ENCODE measurements around the gene TP63. TPM values are rescaled to one million over a fixed set of nuclear protein-coding genes. Genes with fewer than 3 reads are reported as not detected.

TP63 gene
- total RNA-seq, 1 donor, result 1.8 TPM

DNA sequence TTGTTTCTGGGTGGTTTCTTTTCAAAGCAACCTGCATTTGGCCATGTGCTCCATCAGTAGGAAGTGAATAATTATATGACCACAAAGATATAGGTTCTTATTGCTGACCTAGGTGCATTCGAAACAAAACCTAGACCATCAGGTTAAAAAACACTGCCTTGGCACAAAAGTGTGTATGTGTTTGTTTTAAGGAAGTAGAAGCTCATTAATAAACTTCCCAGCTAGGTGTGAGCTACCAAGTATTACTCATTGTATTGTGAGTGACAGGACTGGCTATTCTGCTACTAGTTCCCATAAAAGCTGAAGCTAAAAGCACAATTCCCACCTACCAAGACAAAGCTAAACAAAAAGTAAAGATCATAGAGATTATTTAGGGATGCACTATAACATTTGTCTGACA lies 168.2 kb downstream of the TP63 start:
- H3K9me3 ChIP-seq (ENCODE audit: low read depth, low read length), result no peaks in the 10 kb centered on the region
- TF ChIP-seq, protein P1, sequence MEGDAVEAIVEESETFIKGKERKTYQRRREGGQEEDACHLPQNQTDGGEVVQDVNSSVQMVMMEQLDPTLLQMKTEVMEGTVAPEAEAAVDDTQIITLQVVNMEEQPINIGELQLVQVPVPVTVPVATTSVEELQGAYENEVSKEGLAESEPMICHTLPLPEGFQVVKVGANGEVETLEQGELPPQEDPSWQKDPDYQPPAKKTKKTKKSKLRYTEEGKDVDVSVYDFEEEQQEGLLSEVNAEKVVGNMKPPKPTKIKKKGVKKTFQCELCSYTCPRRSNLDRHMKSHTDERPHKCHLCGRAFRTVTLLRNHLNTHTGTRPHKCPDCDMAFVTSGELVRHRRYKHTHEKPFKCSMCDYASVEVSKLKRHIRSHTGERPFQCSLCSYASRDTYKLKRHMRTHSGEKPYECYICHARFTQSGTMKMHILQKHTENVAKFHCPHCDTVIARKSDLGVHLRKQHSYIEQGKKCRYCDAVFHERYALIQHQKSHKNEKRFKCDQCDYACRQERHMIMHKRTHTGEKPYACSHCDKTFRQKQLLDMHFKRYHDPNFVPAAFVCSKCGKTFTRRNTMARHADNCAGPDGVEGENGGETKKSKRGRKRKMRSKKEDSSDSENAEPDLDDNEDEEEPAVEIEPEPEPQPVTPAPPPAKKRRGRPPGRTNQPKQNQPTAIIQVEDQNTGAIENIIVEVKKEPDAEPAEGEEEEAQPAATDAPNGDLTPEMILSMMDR (IDR thresholded peaks at IDR 0.05; ENCODE audit: extremely low read depth, low read depth, low read length), result no peak
- H3K27me3 ChIP-seq (ENCODE audit: insufficient read depth, low read length), result no peaks in the 10 kb centered on the region
- no peak overlapping the region for H3K27ac ChIP-seq (ENCODE audit: low read depth, low read length)
- no peak overlapping the region for H2AFZ ChIP-seq (ENCODE audit: low read length)
- no peaks in the 10 kb centered on the region for H4K20me1 ChIP-seq (ENCODE audit: insufficient read depth, low read length)
- H3K4me2 ChIP-seq (ENCODE audit: insufficient read depth, low read length), result no peak overlapping the region
- DNase-seq (ENCODE audit: insufficient read length, low spot score, missing footprints), result no peak
- no peaks in the 10 kb centered on the region for H3K4me1 ChIP-seq (ENCODE audit: insufficient read depth, low read length)
- no peaks in the 10 kb centered on the region for H3K79me2 ChIP-seq (ENCODE audit: insufficient read depth, low read length)
- H3K4me3 ChIP-seq (ENCODE audit: insufficient read depth, low read length), result no peak overlapping the region
- H3K36me3 ChIP-seq (ENCODE audit: insufficient read depth, low read length), result no peaks in the 10 kb centered on the region

DNA sequence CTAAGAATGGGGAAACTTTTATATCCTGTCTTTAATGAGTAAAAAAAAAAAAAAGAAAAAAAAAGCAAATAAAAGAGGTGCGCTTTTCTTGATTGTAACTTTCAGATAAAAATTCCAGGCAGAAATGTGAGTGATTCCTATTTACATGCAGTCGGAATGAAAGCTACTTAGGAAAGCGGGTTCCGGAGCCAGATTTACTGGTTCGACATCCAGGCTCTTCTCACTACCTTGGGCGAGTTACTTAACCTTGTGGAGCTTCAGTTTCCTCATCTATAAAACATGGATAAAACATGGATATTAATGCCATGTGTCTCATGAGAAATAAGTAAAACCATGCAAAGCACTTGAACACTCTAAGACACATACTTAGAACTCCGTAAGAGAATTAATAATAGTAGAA lies 169.2 kb downstream of the TP63 start:
- Histone ChIP-seq H3K4me1 (ENCODE audit: insufficient read depth, low read length) (no peaks in the 10 kb centered on the region), H2AFZ (ENCODE audit: low read length) (no peak overlapping the region), H3K79me2 (ENCODE audit: insufficient read depth, low read length) (no peaks in the 10 kb centered on the region), H3K4me2 (ENCODE audit: insufficient read depth, low read length) (no peak overlapping the region), H3K27me3 (ENCODE audit: insufficient read depth, low read length) (no peaks in the 10 kb centered on the region), H4K20me1 (ENCODE audit: insufficient read depth, low read length) (no peaks in the 10 kb centered on the region), H3K36me3 (ENCODE audit: insufficient read depth, low read length) (no peaks in the 10 kb centered on the region), H3K27ac (ENCODE audit: low read depth, low read length) (no peak overlapping the region), H3K9me3 (ENCODE audit: low read depth, low read length) (no peaks in the 10 kb centered on the region), H3K4me3 (ENCODE audit: insufficient read depth, low read length) (no peak overlapping the region)
- DNase-seq (ENCODE audit: insufficient read length, low spot score, missing footprints), result no peak
- TF ChIP-seq, protein P1 (IDR thresholded peaks at IDR 0.05; ENCODE audit: extremely low read depth, low read depth, low read length), result no peak

GRCh38 chr3:189803254-189803653 lies 172.1 kb downstream of the TP63 start:
- H3K27ac ChIP-seq (ENCODE audit: low read depth, low read length), result no peak overlapping the region
- no peaks in the 10 kb centered on the region for H3K27me3 ChIP-seq (ENCODE audit: insufficient read depth, low read length)
- H3K9me3 ChIP-seq (ENCODE audit: low read depth, low read length), result no peaks in the 10 kb centered on the region
- DNase-seq (ENCODE audit: insufficient read length, low spot score, missing footprints), result no peak
- TF ChIP-seq, protein P1 (IDR thresholded peaks at IDR 0.05; ENCODE audit: extremely low read depth, low read depth, low read length), result no peak
- H2AFZ ChIP-seq (ENCODE audit: low read length), result no peak overlapping the region
- H3K4me3 ChIP-seq (ENCODE audit: insufficient read depth, low read length), result no peak overlapping the region
- H3K4me1 ChIP-seq (ENCODE audit: insufficient read depth, low read length), result no peaks in the 10 kb centered on the region
- H3K4me2 ChIP-seq (ENCODE audit: insufficient read depth, low read length), result no peak overlapping the region
- H3K79me2 ChIP-seq (ENCODE audit: insufficient read depth, low read length), result no peaks in the 10 kb centered on the region
- H3K36me3 ChIP-seq (ENCODE audit: insufficient read depth, low read length), result no peaks in the 10 kb centered on the region
- H4K20me1 ChIP-seq (ENCODE audit: insufficient read depth, low read length), result no peaks in the 10 kb centered on the region

DNA sequence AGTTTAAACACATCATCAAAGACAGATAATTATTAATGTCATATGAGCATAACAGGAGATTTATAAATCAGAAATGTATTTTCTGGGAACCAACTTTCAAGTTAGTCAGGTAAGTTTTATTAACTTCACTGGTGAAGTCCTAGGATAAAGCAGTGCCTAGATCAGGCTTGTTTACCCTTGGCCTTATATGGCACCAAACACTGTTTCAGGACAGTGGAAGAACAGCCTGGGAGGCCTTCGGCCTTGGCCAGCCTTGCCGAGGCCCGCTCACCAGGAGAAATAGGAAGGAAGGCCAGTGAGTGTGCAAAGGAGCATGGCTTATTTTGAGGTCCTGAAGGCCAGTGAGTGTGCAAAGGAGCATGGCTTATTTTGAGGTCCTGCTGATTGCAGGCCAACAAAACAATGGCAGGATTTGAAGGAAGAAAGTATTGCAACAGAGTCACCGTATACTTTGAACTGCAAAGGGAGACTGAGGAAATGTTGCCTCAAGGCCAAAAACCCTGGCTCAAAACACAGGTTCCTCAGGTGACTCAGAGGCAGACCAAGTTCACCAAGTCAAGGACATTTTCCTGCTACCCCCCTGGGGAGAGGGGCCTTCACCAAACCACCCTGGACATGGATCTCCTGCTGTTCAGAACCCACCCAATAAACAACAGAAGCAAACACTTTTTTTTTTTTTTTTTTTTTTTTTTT lies 174.3 kb downstream of the TP63 start:
- no peak for DNase-seq (ENCODE audit: insufficient read length, low spot score, missing footprints)
- Histone ChIP-seq H3K9me3 (ENCODE audit: low read depth, low read length) (no peaks in the 10 kb centered on the region), H3K27me3 (ENCODE audit: insufficient read depth, low read length) (no peaks in the 10 kb centered on the region), H3K4me3 (ENCODE audit: insufficient read depth, low read length) (no peak overlapping the region), H4K20me1 (ENCODE audit: insufficient read depth, low read length) (no peaks in the 10 kb centered on the region), H3K36me3 (ENCODE audit: insufficient read depth, low read length) (no peaks in the 10 kb centered on the region), H3K79me2 (ENCODE audit: insufficient read depth, low read length) (no peaks in the 10 kb centered on the region), H2AFZ (ENCODE audit: low read length) (no peak overlapping the region), H3K4me2 (ENCODE audit: insufficient read depth, low read length) (no peak overlapping the region), H3K27ac (ENCODE audit: low read depth, low read length) (no peak overlapping the region), H3K4me1 (ENCODE audit: insufficient read depth, low read length) (no peaks in the 10 kb centered on the region)
- TF ChIP-seq, protein P1 (IDR thresholded peaks at IDR 0.05; ENCODE audit: extremely low read depth, low read depth, low read length), result no peak

All from osteoblast (primary cell).